ENCODE measurements around the gene TRPM5.

GRCh38 chr11:2471048-2471803, 26.9 kb upstream of the TRPM5 start:
- TF ChIP-seq CTCF (IDR thresholded peaks at IDR 0.05) (no peak), POLR2A (IDR thresholded peaks at IDR 0.05) (no peak)

Data from stomach (tissue), 4 donors.